ENCODE measurements around the gene NACC2. TPM values are rescaled to one million over a fixed set of nuclear protein-coding genes. Genes with fewer than 3 reads are reported as not detected.

The NACC2 gene
- total RNA-seq, 1 donor from 2014 or later: 9.6 TPM

DNA sequence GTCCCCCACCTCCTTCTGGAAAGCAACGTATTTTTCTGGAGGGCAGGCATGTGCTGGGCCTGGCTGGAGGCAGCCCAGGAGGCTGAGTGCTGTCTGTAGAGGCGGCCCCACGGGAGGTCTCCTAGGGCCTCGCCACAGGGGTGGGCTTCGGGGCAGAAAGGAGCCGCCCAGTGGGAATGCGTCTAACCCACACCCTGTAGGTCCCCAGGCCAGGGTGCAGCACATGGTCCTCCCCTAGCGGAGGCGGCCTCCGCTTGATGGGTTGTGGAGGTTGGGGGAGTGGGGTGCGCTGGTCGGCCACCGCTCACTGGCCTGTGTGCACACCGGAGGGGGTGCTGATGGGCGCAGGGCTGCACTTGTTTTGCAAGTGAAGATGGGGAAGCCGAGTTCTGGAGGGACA, 85.6 kb downstream of the NACC2 start:
- H3K27me3 Mint-ChIP-seq (ENCODE audit: unreplicated experiment): peaks cover 8% of the 10 kb centered on the region
- peaks cover 36% of the 10 kb centered on the region for H3K4me1 Mint-ChIP-seq (ENCODE audit: unreplicated experiment)
- no peak overlapping the region for H3K27ac Mint-ChIP-seq (ENCODE audit: unreplicated experiment)
- no peaks in the 10 kb centered on the region for H3K36me3 Mint-ChIP-seq (ENCODE audit: low read depth, unreplicated experiment)
- no peak for DNase-seq (ENCODE audit: low spot score)
- no peak overlapping the region for H3K4me3 Mint-ChIP-seq (ENCODE audit: unreplicated experiment)
- H3K9me3 Mint-ChIP-seq (ENCODE audit: unreplicated experiment): no peaks in the 10 kb centered on the region
- TF ChIP-seq, protein P1, sequence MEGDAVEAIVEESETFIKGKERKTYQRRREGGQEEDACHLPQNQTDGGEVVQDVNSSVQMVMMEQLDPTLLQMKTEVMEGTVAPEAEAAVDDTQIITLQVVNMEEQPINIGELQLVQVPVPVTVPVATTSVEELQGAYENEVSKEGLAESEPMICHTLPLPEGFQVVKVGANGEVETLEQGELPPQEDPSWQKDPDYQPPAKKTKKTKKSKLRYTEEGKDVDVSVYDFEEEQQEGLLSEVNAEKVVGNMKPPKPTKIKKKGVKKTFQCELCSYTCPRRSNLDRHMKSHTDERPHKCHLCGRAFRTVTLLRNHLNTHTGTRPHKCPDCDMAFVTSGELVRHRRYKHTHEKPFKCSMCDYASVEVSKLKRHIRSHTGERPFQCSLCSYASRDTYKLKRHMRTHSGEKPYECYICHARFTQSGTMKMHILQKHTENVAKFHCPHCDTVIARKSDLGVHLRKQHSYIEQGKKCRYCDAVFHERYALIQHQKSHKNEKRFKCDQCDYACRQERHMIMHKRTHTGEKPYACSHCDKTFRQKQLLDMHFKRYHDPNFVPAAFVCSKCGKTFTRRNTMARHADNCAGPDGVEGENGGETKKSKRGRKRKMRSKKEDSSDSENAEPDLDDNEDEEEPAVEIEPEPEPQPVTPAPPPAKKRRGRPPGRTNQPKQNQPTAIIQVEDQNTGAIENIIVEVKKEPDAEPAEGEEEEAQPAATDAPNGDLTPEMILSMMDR (IDR thresholded peaks at IDR 0.05; ENCODE audit: unreplicated experiment): no peak

DNA sequence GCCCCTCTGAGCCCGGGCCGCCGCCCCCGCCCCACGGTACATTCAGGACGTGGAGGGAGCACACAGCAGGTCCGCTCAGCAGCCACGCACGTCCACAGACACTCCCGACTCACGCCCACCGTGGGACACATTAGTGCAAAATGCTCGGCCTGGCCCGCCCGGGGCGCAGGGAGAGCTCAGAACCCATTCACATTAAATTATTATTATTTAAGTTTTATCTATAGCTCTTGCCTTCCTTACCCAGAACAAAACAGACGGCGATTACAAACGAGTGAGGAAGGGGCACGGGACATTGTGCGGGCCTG, 86.4 kb downstream of the NACC2 start:
- no peaks in the 10 kb centered on the region for H3K9me3 Mint-ChIP-seq (ENCODE audit: unreplicated experiment)
- H3K4me3 Mint-ChIP-seq (ENCODE audit: unreplicated experiment): no peak overlapping the region
- no peak overlapping the region for H3K27ac Mint-ChIP-seq (ENCODE audit: unreplicated experiment)
- TF ChIP-seq, protein P1 (IDR thresholded peaks at IDR 0.05; ENCODE audit: unreplicated experiment): no peak
- peaks cover 36% of the 10 kb centered on the region for H3K4me1 Mint-ChIP-seq (ENCODE audit: unreplicated experiment)
- H3K36me3 Mint-ChIP-seq (ENCODE audit: low read depth, unreplicated experiment): no peaks in the 10 kb centered on the region
- H3K27me3 Mint-ChIP-seq (ENCODE audit: unreplicated experiment): peaks cover 8% of the 10 kb centered on the region
- no peak for DNase-seq (ENCODE audit: low spot score)

DNA sequence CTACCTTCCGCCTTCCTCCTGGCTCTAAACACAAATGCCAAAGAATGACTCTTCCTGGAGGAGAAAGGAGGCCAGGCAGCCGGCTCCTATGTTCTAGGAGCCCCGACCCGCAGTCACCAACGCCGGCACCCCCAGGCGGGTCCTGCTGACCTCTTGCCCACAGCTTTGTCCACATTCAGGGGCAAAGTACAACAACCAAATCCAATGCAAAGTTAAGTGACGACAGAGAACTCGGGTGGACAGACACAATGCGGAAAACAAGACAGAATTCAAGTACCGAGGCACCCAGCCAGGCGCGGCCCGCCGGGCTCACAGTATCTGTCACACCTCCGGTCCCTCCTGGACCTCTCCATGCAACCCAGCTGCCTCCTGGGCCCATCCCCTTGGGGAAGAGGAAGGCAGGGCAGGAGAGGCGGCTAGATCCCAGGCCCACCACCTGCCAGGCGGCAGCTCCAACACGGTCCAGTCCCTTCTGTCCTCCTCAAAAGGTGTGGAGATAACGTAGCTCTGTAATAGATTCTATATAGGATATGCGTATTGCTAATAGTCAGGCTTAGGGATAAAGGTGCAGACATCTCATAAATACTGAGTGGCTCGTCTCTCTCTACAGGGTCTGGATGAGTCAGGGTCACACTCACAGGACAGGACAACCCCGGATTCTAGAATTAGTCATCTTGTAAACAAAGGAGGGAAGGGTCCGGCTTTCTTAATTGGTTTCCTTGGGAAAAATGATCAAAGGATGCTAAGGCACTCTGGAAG, 87.0 kb downstream of the NACC2 start:
- Mint-ChIP-seq H3K27me3 (ENCODE audit: unreplicated experiment) (peaks cover 8% of the 10 kb centered on the region), H3K27ac (ENCODE audit: unreplicated experiment) (peak overlapping the region; percentile 80), H3K4me1 (ENCODE audit: unreplicated experiment) (peaks cover 36% of the 10 kb centered on the region), H3K4me3 (ENCODE audit: unreplicated experiment) (no peak overlapping the region), H3K9me3 (ENCODE audit: unreplicated experiment) (no peaks in the 10 kb centered on the region), H3K36me3 (ENCODE audit: low read depth, unreplicated experiment) (no peaks in the 10 kb centered on the region)
- TF ChIP-seq, protein P1 (IDR thresholded peaks at IDR 0.05; ENCODE audit: unreplicated experiment): no peak
- DNase-seq (ENCODE audit: low spot score): no peak

DNA sequence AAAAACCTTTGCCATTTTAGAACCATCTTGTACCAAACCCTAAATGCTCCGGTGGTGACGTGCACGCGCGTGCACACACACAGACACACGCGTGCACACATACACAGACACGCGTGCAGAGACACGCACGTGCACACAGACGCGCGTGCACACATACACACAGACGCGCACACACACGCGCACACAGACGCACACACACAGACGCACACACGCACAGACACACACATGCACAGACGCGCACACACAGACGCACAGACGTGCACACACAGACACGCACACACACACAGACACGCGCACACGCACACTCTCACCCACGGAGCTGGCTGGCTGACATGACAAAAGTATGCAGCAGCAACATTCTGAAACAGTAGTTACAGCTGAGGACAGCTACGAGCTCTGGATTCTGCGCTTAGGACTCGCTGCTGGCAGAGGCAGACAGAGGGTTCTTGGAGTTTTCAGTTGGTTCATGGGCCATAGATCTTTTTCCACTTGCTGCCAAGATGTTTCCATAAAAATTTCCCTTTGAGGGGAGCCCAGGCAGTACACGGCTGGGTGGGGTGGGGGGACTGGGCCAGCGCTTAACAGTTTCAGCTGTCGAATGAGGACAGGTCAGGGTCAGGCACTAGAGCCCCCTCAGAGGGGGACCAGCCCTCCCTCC, 87.7 kb downstream of the NACC2 start:
- Mint-ChIP-seq H3K27ac (ENCODE audit: unreplicated experiment) (peak overlapping the region; percentile 80), H3K27me3 (ENCODE audit: unreplicated experiment) (peaks cover 8% of the 10 kb centered on the region), H3K9me3 (ENCODE audit: unreplicated experiment) (no peaks in the 10 kb centered on the region), H3K4me1 (ENCODE audit: unreplicated experiment) (peaks cover 36% of the 10 kb centered on the region), H3K4me3 (ENCODE audit: unreplicated experiment) (peak overlapping the region; percentile 49), H3K36me3 (ENCODE audit: low read depth, unreplicated experiment) (no peaks in the 10 kb centered on the region)
- no peak for DNase-seq (ENCODE audit: low spot score)
- TF ChIP-seq, protein P1 (IDR thresholded peaks at IDR 0.05; ENCODE audit: unreplicated experiment): no peak

DNA sequence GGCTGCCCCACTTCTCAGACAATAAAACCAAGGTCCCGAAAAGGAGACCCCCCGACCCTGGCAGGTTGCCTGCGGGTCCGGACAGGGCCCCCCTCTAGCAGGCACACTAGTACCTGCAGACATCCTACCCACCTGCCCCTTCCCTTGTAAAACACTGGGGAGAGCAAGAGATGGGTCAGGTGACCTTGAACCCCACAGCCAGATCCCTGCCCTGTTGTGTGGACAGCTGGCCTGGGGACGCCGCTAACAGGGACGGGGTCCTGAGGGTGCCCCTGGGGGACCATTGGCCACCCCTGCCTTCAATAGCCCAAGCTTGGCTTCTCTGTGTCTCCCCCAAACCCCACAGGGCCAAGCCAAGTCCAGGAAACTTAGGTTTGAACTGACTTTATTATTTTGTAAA, 88.9 kb downstream of the NACC2 start:
- Mint-ChIP-seq H3K9me3 (ENCODE audit: unreplicated experiment) (no peaks in the 10 kb centered on the region), H3K4me1 (ENCODE audit: unreplicated experiment) (peaks cover 33% of the 10 kb centered on the region), H3K27ac (ENCODE audit: unreplicated experiment) (no peak overlapping the region)

More for the DNA sequence above, 88.9 kb downstream of the NACC2 start:
- Mint-ChIP-seq H3K27me3 (ENCODE audit: unreplicated experiment) (peaks cover 8% of the 10 kb centered on the region), H3K4me3 (ENCODE audit: unreplicated experiment) (no peak overlapping the region), H3K36me3 (ENCODE audit: low read depth, unreplicated experiment) (no peaks in the 10 kb centered on the region)
- no peak for DNase-seq (ENCODE audit: low spot score)
- TF ChIP-seq, protein P1 (IDR thresholded peaks at IDR 0.05; ENCODE audit: unreplicated experiment): no peak

Measured in endothelial cell (in vitro differentiated cells).